Measurements from ENCODE around the gene MYH3. TPM values are rescaled to one million over a fixed set of nuclear protein-coding genes. Genes with fewer than 3 reads are reported as not detected.

The MYH3 gene
- total RNA-seq, 6 experiments from 2014 or later = 0.28 to 1.5 (median 0.50) TPM

- H3K4me1 Mint-ChIP-seq (ENCODE audit: low read depth) = no peaks in the 10 kb centered on the region
- DNase-seq = no peak
- TF ChIP-seq CTCF (IDR thresholded peaks at IDR 0.05) = no peak
- H3K27me3 Mint-ChIP-seq (ENCODE audit: insufficient read depth) = peaks cover 1% of the 10 kb centered on the region
- no peak overlapping the region for H3K4me3 Mint-ChIP-seq
- H3K27ac Mint-ChIP-seq = no peak overlapping the region
- peaks cover 4% of the 10 kb centered on the region; the same call in 1 of the 2 replicates for H3K9me3 Mint-ChIP-seq
- H3K36me3 Mint-ChIP-seq (ENCODE audit: low read depth) = no peaks in the 10 kb centered on the region
These were observed 73.3 kb downstream of the MYH3 start for GRCh38 chr17:10583834-10584233.

- peaks cover 11% of the 10 kb centered on the region for H3K27me3 Mint-ChIP-seq (ENCODE audit: insufficient read depth)
- H3K36me3 Mint-ChIP-seq (ENCODE audit: low read depth) = no peaks in the 10 kb centered on the region
- TF ChIP-seq CTCF (IDR thresholded peaks at IDR 0.05) = no peak
- no peak overlapping the region for H3K4me3 Mint-ChIP-seq
- no peak for DNase-seq
- H3K4me1 Mint-ChIP-seq (ENCODE audit: low read depth) = no peaks in the 10 kb centered on the region
- H3K27ac Mint-ChIP-seq = no peak overlapping the region
- H3K9me3 Mint-ChIP-seq = no peaks in the 10 kb centered on the region; the same call in 1 of the 2 replicates
These were observed 77.8 kb downstream of the MYH3 start for GRCh38 chr17:10579270-10579669.

Other genes with a start within 250 kb of the MYH3 start
- not detected for gene MYH8, start 235.4 kb downstream of the MYH3 start, total RNA-seq (2021; fragmentation: NEBNext Ultra II Directional; extraction: Animal tissue kit (Norgen Biotek cat#: 25700))
- gene MYH4, start 187.8 kb downstream of the MYH3 start, total RNA-seq (2021; fragmentation: NEBNext Ultra II Directional; extraction: Animal tissue kit (Norgen Biotek cat#: 25700)) = not detected
- not detected for gene MYH1, start 138.8 kb downstream of the MYH3 start, total RNA-seq (2021; fragmentation: NEBNext Ultra II Directional; extraction: Animal tissue kit (Norgen Biotek cat#: 25700))
- under 1 TPM in 1 of 6 experiments, not detected in 5; 0.14 TPM for gene MYH2, start 107.7 kb downstream of the MYH3 start, total RNA-seq (2021; fragmentation: NEBNext Ultra II Directional; extraction: Animal tissue kit (Norgen Biotek cat#: 25700))
- gene SCO1, start 40.2 kb upstream of the MYH3 start, total RNA-seq (2021; fragmentation: NEBNext Ultra II Directional; extraction: Animal tissue kit (Norgen Biotek cat#: 25700)) = 10 to 100 TPM; 30.7 to 41.4 (median 33.5) TPM
- 10 to 100 TPM in 1 of 6 experiments, 1 to 10 TPM in 5; 5.9 to 10.9 (median 7.1) TPM for gene ADPRM, start 40.3 kb upstream of the MYH3 start, total RNA-seq (2021; fragmentation: NEBNext Ultra II Directional; extraction: Animal tissue kit (Norgen Biotek cat#: 25700))
- 1 to 10 TPM; 4.0 to 5.1 (median 5.0) TPM for gene TMEM220, start 72.7 kb upstream of the MYH3 start, total RNA-seq (2021; fragmentation: NEBNext Ultra II Directional; extraction: Animal tissue kit (Norgen Biotek cat#: 25700))
- not detected for gene TMEM238L, start 146.8 kb upstream of the MYH3 start, total RNA-seq (2021; fragmentation: NEBNext Ultra II Directional; extraction: Animal tissue kit (Norgen Biotek cat#: 25700))
- not detected for gene PIRT, start 180.8 kb upstream of the MYH3 start, total RNA-seq (2021; fragmentation: NEBNext Ultra II Directional; extraction: Animal tissue kit (Norgen Biotek cat#: 25700))

All from HFFc6 (cell line).